ENCODE data around the gene SLC22A5.

Gene SLC22A5

GRCh38 chr5:132423438-132423898 is 54.0 kb downstream of the SLC22A5 start:
- no peak for DNase-seq (ENCODE audit: low read depth in 1 of 2, low spot score in 1 of 2)
- in situ Hi-C loops (cut with HindIII; ENCODE audit: low pct_unique_long_range_greater_than_20kb, low sequenced_read_pairs), result no loop called here
- TF ChIP-seq JUND (IDR thresholded peaks at IDR 0.05; ENCODE audit: low read depth), result no peak

- no peak for TF ChIP-seq JUND (IDR thresholded peaks at IDR 0.05; ENCODE audit: low read depth)
- in situ Hi-C loops (cut with HindIII; ENCODE audit: low pct_unique_long_range_greater_than_20kb, low sequenced_read_pairs), result no loop called here
- DNase-seq (ENCODE audit: low read depth in 1 of 2, low spot score in 1 of 2), result no peak
Observed at GRCh38 chr5:132424167-132424880, 54.8 kb downstream of the SLC22A5 start.

DNA sequence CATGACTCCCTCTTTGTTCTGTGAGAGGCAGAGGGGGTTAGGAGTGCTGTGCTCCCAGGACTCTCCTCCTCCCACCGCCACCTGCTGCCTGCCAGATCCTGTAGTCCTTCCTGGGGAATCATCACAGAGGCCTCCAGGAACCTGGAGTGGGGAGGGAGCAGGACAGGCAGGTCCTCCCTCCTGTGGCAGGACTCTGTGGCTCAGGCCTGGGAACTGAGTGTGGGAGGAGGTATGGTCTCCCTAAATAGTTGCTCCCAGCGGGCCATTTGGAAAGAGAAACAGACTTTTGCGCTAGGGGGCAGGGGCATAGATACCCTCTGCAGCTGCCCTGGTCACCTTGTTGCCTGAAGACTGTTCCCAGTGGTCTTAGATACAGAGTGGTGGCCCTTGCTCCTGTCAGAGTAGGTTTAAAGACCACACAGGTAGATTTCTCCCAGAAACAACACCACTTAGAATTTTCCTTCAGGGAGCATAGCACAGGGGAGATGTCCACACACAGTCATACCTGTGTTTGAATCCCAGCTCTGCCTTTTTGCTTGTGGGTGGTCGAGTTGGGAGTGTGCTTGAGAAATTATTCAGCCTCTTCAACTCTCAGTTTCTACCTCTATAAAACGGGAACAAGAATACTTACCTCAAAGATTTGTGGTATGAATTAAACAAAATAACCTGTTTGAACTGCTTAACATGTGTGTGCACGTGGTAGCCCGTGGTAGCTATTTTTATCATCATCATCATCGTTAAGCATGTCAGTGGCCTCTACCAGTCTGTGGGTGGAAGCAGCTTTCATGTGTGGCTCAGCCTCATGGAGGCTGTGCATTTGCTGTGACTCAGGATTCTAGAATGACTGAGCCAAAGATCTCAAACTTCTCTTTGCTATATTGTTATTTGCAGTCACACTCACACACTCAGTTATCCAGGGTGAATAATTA is 55.8 kb downstream of the SLC22A5 start:
- in situ Hi-C loops (cut with HindIII; ENCODE audit: low pct_unique_long_range_greater_than_20kb, low sequenced_read_pairs), result no loop called here
- TF ChIP-seq JUND (IDR thresholded peaks at IDR 0.05; ENCODE audit: low read depth), result no peak
- no peak for DNase-seq (ENCODE audit: low read depth in 1 of 2, low spot score in 1 of 2)

DNA sequence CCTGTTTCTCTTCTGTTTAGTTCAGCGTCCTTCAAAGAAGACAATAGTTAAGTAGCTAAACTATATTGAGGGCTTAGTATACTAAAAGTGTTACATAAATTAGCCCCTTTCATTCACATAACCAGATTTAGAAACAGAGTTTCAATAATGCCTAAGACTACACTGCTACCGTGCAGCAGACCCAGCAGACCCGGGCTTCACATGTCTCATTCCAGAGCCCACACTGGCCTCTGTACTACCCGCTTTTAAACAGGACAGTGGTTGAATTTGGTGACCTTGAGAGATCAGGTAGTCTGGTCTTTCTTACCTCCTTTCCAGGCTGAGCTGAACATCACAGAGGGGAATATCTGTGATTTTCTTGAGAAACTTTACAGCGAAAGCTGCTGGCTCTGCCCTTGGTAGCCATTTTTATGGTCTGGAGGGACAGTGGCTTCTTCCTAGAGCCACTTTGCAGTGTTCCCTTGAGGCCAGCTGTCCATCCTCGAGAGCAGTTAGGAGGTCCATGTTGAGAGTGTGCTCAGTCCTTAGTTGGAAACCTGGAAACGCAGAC is 56.5 kb downstream of the SLC22A5 start:
- no peak for DNase-seq (ENCODE audit: low read depth in 1 of 2, low spot score in 1 of 2)
- no peak for TF ChIP-seq JUND (IDR thresholded peaks at IDR 0.05; ENCODE audit: low read depth)
- in situ Hi-C loops (cut with HindIII; ENCODE audit: low pct_unique_long_range_greater_than_20kb, low sequenced_read_pairs), result no loop called here

DNA sequence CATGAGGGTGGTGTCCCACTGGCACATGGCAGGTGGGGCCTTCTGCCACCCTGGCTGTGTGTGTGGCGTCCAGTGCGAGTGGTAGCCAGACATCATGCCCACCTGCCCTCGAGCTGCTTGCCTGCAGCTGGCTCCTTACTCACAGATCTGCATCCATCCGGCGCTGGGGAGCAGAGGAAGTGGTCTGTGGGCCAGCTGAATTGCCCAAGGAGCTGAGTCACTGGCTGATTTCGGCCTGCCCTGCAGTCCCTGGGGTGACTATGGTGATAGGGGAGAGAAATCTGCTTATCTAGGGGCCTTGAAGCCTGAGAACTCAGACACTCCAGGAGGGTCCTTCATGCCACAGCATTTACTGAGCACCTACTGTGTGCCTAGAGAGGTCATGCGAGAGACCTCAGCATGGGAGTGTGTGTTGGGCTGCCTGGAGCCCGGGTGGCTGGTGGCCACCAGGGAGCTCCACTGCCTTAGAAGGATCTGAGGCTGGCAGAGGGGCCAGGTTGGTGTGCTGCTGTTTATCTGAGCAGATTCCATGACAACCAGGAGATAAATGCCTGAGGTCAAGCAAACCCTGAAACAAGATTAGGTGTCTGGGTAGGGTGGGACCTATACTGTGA is 57.1 kb downstream of the SLC22A5 start:
- in situ Hi-C loops (cut with HindIII; ENCODE audit: low pct_unique_long_range_greater_than_20kb, low sequenced_read_pairs), result no loop called here
- no peak for TF ChIP-seq JUND (IDR thresholded peaks at IDR 0.05; ENCODE audit: low read depth)
- peak in 1 of 2 experiments; percentile 43 for DNase-seq (ENCODE audit: low read depth in 1 of 2, low spot score in 1 of 2)

DNA sequence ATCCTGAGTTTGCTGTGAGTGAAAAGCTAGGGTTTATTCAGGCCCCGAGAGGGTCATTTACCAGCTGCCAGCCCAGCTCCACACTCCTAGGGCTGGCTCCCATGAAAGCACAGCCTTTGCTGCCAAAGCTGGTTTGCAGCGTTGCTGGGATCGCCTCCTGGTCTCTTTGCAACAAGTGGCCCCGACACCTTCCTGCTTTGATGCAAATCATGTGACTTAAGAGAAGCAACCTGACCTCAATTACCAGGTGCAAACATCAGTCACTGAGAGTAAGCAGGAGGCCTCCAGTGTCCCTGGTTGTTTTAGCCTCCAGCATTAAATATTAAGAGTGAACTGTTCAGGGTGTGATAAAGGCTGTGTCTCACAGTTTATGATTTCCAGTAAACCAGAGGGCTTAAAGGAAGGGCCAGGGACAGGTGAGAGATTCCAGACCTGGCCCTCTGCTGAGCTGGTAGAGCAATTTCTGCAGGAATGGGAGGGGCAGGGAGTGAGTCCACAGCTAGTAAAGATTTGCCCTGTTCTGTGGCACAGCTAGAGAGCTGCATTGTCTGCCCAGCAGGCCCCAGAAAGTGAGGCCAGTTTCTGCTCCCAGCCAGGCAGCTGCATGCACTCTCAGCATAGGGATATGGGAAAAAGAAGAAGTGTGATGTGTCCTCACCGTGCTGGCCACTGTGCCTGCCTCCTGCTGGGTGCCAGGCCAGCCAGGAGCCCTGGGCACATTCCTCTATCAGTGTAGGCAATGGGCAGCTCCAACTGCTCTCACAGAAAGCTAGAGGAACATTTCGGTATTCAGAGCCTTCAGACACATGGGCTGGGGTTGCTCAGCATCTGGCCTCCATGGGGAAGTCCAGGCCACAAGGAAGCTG is 58.0 kb downstream of the SLC22A5 start:
- in situ Hi-C loops (cut with HindIII; ENCODE audit: low pct_unique_long_range_greater_than_20kb, low sequenced_read_pairs), result no loop called here

DNA sequence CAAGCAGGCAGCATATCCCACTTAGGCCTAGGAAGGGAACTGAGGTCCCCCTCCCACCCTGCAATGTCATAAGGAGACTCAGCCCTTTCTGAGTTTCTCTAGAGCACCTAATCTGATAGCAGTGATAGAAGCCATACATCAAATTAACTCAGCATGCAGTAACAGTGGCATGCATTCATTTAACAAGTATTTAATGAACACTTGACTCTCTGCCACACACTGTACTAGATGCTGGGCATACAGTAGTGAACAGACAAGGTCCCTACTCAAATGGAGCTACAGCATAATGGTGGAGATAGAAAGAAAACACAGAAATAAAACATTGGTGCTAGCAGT is 58.6 kb downstream of the SLC22A5 start:
- DNase-seq (ENCODE audit: low read depth in 1 of 2, low spot score in 1 of 2), result no peak
- TF ChIP-seq JUND (IDR thresholded peaks at IDR 0.05; ENCODE audit: low read depth), result no peak
- in situ Hi-C loops (cut with HindIII; ENCODE audit: low pct_unique_long_range_greater_than_20kb, low sequenced_read_pairs), result no loop called here

More for the DNA sequence above, 58.0 kb downstream of the SLC22A5 start:
- peak in 1 of 2 experiments; percentile 67 for DNase-seq (ENCODE audit: low read depth in 1 of 2, low spot score in 1 of 2)
- no peak for TF ChIP-seq JUND (IDR thresholded peaks at IDR 0.05; ENCODE audit: low read depth)

- no peak for TF ChIP-seq JUND (IDR thresholded peaks at IDR 0.05; ENCODE audit: low read depth)
- in situ Hi-C loops (cut with HindIII; ENCODE audit: low pct_unique_long_range_greater_than_20kb, low sequenced_read_pairs), result no loop called here
- DNase-seq (ENCODE audit: low read depth in 1 of 2, low spot score in 1 of 2), result no peak
Observed at GRCh38 chr5:132428484-132429462, 59.3 kb downstream of the SLC22A5 start.

DNA sequence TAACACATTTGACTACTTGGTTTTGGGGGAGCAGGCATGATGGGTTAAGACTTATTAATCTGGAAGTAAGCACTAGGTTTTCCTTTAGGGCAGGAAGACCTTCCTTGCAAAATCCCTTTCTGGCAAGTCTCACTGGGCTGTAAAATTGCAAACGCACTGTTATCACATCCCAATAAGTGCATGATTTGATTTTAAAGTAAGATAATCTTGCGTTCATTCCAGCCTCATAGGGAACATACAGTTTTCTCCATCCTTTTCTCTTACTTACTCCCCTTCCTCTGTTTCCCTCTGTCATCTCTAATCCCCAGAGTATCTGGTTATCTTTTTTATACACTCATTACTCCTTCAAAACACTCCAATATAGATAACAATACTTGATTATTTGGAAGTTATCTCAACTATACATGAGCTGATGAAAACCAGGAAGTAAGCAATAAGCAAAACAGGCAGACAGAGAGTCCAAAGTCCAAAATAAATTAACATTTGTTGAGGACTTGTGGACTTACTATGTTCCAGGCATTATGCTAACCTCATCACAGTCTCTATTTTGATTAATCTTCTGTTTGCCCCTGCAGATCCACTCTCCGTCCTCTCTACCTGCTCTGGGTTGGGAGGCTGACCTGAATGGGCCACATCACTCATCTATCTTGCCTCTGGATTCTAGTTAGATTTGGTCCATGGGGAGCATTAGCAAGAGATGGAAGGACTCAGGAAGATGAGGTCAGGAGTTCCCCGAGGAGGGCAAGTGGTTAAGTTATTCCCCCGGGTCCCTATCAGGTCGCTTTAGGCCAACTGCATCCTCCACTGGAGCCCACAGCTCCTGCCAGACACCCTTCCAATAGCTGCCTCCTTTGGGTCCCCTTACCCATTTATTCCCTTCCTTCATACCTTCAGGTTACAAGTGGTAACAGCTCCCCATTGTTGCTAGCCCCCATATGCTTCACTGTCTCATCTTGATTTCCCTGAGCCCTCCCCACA is 60.2 kb downstream of the SLC22A5 start:
- DNase-seq (ENCODE audit: low read depth in 1 of 2, low spot score in 1 of 2), result no peak
- in situ Hi-C loops (cut with HindIII; ENCODE audit: low pct_unique_long_range_greater_than_20kb, low sequenced_read_pairs), result no loop called here
- no peak for TF ChIP-seq JUND (IDR thresholded peaks at IDR 0.05; ENCODE audit: low read depth)

- no peak for DNase-seq (ENCODE audit: low read depth in 1 of 2, low spot score in 1 of 2)
- in situ Hi-C loops (cut with HindIII; ENCODE audit: low pct_unique_long_range_greater_than_20kb, low sequenced_read_pairs), result no loop called here
- no peak for TF ChIP-seq JUND (IDR thresholded peaks at IDR 0.05; ENCODE audit: low read depth)
Observed at GRCh38 chr5:132430746-132431145, 61.2 kb downstream of the SLC22A5 start.
